Activated effector memory CD4-positive, alpha-beta T cell treated with Interleukin-2 at 50 U/mL for 16 hours (primary cell): ENCODE results near the gene CNGA2.
"Not testable (repeated sequence)": the region's sequence is repeated elsewhere in the genome, so short reads cannot be mapped to it uniquely, and the experiment has no call there.

Source experiments
- DNase-seq: peaks from one replicate; pipeline ENCODE4 v3.0.0-alpha.2; 2020

CNGA2 gene

DNA sequence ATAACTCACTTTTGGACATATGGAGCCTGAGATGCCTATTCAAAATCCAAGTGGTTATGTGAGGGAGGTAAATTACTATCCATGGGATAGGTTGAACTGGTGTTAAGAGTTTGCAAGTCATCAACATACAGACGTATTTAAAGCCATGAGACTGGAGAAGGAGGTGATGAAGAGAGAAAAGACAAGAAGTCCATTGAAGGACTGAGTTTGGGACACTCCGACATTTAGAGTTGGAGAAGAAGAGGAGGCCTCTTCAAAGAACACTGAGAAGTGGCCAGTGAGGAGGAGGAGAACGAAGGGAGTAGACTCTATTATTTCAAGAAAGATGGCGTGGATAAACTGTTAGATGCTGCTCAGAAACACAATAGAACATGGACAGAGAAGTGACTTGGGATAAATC lies at the start of gene CNGA2:
Gene CNGA2 (plus strand): TSS at position 301 of the 400 bp plus-strand sequence. CDS start 3,738 bp downstream, outside the sequence.
- DNase-seq: no peak

DNA sequence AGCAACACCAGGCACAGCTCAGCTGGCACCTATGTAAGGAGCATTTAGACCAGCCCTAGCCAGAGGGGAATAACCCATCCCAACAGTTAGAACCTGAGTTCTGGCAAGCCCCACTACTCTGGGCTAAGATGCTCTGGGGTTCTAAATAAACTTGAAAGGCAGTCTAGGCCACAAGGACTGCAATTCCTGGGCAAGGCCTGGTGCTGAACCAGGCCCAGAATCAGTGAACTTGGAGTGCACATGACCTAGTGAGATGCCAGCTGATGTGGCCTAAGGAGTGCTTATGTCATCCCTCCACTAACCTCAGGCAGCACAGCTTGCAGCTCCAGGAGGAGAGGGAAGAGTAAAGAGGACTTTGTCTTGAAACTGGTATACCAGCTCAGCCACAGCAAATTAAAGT lies 46.9 kb upstream of the CNGA2 start:
- no peak for DNase-seq

DNA sequence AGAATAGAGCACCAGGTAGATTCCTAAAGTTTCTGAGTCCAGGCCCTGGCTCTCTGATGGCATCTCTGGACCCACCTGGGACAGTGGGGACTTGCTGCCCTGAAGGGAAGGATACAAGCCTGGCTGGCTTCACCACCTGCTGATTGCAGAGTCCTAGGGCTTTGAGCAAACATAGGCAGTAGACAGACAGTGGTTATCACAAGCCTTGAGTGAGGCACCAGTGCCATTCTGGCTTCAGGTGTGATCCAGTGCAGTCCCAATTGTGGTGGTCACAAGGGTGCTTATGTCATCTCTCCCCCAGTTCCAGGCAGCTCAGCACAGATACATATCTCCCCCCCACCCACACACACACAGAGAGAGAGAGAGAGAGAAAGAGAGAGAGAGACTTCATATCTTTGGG lies 45.9 kb upstream of the CNGA2 start:
- no peak for DNase-seq

DNA sequence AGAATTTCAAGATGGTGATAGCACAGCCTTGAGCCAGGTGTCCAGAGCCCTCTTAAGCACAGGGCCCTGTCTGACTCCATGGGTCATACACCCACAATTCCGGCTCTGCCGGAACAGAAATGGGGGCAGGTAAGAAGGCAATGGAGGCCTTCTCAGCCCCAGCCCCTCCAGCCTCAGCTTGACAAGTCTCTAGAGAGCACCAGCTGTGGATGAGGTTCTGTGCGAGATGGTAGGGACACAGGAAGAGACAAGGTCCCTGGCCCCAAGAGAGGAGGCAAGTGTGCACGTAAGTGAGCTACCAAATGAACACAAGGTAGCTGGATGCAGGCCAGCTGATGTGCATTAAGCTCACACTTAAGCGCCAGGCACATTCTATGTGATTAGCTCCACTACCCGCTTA lies 41.7 kb upstream of the CNGA2 start:
- DNase-seq: no peak

DNA sequence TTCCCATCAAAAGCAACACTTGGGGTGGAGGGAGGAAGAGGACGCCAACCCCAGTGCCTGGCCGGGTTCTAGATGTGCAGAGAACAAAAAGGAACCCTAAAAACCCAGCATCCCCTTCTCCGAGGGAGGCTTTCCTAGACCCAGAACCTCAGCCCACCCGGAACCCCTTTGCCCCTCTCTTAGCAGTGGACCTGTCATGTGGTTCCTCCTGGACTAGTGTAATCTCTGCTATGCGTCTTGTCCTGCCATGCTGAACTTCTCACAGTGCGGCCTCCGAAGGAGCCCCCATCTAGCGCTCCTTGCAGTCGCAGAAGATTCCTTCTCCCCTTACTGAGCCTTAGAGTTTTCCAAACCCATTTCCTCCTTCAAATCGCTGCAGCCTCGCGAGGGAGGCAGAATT lies 40.4 kb upstream of the CNGA2 start:
- DNase-seq: no peak

DNA sequence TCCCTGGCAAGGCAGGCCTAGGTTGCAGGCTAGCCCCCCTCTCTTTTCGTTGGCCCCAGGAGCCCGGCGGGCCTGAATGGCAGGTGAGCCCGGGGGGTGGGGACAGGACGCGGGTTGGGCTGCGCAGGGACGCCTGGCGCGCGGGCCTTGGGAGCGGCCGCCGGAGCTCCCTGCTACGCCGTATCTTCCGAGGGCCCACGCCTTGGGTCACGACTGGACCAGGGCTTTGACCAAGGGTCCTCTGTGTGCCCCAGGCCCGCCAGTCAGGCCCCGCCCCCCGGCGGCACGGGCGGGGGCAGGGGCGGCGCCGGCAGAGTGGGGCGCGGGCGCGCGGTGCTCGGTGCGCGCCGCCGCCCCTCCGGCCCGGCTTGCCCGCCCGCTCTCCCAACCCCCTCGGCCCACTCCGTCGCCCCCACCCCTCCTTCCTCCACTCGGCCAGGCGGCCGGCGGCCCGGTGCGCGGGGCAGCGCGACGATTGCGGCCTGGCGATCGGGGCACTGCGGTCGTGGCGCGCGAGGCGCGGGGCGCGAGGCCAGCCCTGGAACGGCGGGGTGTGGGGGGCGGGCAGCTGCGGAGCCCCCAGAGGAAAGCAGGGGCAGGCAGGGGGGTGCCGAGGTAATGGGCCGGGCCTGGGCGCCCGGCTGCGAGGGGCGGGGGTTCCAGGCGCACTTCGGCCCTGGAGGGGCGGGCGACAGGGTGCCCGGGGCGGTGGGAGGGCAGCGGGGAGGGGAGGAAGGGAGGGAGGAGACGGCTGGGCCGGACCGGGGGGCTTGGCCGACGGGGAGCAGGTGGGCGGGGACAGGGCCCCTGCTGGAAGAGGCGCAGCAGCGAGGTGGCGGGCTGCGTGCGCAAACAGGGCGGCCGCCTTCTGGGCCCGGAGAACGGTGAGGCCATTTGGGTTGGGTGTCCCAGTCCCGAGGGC lies 39.6 kb upstream of the CNGA2 start, which contains the start of gene PRRG3:
Gene PRRG3 (plus strand): TSS at position 798 of the 922 bp plus-strand sequence. CDS start 3,357 bp downstream, outside the sequence.
- DNase-seq: no peak

DNA sequence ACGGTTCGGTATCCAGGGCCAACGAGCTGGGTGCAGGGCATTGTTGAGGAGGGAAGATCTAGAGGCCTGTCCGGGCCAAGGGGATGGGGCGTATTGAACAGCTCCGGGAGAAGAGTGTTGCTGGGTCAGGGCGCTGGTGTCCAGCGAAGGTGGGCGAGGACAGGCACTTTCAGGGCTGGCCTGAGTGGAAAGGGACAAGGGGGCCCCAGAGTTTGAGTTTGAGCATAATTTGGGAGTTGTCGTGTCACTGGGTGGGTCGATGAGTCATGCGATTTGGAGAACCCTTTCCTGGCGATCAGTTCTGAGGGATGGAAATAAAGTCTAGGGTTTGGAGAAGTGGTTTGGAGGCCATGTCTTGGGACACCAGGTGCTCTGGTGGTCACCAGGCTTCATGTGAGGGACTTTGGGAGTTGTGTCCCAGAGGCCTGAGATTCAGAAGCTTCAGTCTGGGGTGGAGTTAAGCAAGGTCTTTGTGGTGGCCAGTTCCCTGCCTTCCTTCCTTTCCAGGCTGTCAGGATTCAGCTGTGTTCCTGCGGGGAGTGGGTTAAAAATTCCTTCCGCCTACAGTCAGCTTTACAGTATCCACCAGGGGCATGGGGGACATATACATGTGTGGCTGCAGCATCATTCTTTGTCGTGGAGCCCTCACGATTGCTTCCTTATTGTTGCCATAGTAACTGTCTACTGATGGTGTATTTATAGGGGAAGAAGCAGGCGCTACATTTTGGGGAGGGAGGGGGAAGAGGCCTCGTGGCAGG lies 38.8 kb upstream of the CNGA2 start:
- DNase-seq: no peak

DNA sequence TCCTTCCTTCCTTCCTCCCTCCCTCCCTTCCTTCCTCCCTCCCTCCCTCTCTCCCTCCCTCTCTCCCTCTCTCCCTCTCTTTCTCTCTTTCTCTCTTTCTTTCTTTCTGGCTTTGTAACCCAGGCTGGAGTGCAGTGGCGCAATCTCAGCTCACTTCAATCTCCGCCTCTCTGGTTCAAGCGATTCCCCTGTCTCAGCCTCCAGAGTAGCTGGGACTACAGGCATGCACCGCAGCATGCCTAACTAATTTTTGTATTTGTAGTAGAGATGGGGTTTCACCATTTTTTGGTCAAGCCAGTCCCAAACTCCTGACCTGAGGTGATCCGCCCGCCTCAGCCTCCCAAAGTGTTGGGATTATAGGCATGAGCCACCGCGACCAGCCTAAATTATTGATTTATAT lies 37.5 kb upstream of the CNGA2 start:
- not testable (repeated sequence) for DNase-seq

DNA sequence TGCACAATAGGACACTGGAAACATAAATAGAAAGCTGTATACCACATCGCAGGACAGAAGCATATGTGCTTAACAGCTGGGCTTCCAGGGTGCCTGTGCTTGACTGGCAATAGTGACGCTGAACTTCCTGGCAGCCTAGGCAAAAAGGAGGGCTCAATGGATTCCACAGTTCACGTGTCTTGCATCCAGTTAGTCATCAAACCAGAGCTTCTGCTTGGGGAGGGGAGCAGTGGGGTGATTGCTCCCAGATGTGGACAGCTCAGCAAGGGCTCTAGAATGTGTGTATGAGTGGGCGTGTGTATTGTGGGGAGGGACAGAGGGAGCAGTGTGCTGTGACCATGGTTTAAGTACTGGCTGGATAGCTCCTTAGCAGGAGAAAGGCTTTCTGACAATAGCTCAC lies 37.0 kb upstream of the CNGA2 start:
- DNase-seq: no peak

DNA sequence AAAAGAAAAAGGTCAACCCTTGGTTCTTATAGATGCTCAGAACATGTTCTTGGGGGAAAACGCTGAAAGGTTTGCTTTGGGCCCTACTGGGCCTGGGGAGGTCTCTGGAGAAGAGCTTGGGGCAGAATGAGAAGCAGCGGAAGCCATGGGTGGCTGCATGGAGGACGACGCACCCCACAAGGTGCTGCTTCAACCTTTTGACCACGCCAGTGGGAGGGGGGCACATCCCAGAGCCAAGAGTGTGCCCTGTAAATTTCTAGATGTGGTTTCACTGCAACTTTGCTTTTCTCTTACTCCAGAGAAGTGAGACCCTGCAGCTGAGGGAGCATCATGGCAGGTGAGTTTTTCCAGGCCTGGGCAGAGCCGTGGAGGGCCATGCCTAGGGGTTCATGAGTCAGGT lies 36.1 kb upstream of the CNGA2 start:
- no peak for DNase-seq

DNA sequence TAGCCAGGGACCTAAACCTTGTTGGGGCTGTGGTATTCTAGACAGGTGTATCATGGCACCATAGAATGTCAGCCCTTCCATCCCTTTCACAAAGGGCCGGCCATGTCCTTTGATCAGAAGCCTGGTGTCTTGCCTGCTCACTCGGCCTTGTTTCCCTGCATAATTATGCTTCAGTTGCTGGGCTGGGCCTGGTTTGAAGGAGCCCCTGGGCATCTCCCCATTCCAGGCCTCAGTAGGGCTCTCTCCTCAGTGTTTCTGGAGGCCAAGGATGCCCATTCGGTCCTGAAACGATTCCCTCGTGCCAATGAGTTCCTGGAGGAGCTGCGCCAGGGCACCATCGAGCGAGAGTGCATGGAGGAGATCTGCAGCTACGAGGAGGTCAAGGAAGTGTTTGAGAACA lies 34.8 kb upstream of the CNGA2 start:
- DNase-seq: no peak

DNA sequence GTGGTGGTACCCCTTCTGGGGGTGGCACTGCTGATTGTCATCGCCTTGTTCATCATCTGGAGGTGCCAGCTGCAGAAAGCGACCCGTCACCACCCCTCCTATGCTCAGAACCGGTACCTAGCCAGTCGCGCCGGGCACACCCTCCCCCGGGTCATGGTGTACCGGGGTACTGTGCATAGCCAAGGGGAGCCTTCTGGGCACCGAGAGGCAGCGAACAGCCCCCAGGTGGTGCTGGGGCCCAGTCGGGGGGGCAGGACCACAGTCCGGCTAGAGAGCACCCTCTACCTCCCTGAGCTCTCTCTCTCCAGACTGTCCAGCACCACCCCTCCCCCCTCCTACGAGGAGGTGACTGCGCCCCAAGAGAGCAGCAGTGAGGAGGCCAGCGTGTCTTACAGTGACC lies 34.0 kb upstream of the CNGA2 start:
- no peak for DNase-seq

DNA sequence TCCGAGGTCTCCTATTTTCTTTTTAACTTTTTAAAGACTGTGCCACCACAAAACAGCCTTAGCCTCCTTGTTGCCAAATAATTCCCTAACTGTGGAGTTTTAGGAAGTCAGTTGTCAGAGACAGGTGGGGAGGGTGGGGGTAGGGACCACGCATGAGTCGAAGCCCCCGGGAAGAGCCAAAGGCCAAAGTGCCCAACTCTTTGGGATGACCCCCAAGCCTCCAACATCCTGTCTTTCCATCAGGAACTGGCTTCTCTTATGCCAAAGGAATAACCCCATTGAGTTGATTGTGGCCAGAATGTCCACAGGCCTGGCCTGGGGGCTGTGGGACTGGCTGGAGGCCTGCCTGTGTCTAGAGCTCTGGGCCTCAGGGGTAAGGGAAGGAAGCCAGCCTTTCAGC lies 33.5 kb upstream of the CNGA2 start:
- DNase-seq: no peak

DNA sequence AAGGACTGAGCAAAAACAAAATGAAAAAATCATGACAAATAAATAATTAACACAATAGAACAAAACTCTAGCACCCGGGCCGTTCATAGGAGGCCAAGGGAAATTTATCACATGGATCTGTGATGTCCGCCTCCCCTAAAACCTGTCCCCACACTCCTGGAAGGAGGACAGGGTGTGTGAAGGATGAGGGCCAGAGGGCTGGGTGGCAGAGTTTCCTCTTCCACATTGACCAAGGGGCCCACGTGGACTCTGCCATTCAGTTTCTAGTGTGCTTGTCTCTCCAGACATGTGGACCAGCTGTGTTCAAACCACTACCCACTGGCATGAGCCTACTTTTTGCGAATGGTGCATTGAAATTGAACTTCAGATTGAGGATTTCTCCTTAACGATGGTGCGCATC lies 33.0 kb upstream of the CNGA2 start:
- no peak for DNase-seq

DNA sequence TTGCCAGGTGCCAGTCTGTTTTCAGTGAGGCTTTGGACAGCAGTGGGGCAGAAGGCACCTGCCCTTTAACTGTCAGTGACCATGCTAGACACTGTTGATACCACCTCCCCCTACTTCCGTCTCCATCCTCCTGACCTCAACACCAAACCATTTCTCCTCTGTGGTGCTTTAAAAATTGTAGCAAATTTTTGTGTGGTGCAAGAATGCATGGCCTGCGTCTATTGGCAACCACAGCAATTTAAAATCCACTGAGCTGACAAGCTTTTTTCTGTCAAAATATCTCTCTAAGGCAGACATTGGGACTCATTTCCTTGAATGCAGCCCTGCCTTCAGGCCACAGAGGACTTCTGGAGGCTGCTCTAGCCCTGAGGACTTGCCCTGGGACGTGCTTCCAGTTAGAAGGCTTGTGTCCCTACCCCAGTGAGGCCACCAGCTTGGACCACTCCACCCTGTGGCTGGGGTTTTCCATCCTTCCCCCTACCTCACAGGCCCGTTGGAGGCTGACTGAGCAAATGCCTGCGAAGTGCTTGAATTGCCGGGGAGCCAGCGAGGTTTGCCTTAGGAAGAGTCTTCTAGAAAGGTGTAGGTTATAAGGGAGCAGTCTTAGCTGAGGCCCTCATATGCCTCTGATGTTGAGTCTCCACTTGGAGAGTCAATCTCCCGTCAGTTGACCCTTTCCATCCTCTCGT lies 32.4 kb upstream of the CNGA2 start:
- DNase-seq: no peak

DNA sequence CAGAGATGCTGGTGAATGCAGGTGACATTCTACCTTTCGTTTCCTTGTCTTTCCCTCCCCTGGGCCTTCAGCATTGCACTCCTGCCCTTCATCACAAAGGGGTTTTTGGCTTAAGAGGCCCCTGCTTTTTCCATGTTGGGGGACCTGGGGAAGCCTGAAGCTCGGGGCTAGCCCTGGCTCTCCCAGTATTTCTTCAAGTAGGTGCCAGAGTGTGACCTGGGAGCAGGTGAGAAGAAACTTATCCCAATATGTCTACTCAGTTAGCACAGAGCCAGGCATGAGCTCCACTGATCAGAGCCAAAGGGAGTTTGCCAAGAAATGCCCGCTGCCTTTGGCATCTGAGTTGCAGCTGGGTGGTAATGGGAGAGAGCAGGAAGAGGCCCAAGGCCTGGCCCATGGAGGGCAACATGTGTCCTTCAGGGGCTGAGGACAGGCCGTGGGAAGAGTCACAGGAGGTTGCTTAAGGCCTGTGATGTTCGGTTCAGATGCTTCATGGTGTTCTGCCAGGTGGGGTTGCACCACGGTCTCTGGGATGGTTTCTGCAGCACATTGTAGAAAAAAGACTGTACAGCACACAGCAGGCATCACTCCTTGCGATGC lies 31.7 kb upstream of the CNGA2 start:
- no peak for DNase-seq

DNA sequence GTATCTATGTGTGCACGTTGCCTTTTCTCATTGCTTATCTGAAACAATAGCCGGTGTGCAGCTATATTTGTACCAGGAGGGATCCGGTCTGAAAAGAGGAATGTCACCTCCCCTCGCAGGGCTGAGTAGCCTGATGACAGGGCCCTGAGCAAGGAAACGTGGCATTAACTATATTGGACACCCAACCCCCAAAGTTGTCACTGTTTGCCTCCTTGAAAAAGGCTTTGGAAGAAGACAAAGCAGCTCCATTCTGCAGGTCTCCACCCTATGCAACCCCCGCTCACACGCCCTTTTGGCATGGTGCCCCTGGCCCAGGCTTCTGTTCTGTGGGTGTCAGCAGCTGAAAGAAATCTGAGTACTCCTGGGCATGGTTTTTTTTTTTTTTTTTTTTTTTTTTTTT lies 31.1 kb upstream of the CNGA2 start:
- DNase-seq: no peak

DNA sequence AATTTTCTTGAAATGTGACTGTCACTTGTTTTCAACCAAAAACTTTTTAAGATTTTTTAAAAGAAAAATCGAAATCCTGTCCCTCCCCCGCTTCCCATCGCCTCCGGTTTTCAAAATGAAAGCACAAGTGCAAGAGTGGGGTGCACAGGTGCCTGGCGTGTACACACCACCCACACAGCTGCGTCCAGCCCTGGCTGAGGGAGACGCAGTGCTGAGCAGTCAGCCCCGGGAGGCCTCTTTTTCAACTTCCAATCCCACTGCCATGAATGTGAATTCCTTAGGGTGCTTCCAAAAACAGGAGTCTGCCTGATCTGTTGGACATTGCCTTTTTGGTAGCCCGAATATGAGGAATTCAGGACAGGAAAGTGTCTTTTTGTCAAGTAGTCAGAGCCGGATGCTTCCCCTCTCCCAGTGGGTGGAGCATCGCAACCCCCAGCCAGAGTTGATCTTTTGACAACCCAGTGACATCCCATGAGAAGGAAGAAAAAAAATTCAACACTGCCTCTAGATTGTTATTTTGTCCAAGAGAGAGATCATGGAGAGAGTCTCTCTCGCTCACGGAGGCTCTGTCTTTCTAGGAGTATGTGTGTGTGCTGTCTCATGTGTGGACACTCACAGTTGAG lies 30.4 kb upstream of the CNGA2 start:
- no peak for DNase-seq

DNA sequence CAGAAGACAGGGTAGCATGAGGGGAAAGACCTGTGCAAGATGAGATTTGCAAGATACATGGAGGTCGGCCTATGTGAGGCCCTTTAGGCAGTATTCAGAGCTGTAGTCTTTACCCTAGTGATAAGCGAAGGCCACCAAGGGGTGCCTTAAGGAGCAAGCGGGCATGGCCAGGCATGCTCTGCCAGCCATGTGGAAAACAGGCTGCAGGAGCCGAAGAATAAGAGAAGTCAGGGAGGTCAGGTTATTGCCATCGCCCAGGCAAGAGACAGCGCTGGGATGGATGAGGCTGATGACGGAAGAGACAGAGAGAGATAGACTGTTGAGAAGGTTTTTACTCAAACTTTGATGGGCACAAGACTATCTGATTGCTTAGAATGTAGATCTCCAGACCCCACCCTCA lies 25.7 kb upstream of the CNGA2 start:
- DNase-seq: no peak

DNA sequence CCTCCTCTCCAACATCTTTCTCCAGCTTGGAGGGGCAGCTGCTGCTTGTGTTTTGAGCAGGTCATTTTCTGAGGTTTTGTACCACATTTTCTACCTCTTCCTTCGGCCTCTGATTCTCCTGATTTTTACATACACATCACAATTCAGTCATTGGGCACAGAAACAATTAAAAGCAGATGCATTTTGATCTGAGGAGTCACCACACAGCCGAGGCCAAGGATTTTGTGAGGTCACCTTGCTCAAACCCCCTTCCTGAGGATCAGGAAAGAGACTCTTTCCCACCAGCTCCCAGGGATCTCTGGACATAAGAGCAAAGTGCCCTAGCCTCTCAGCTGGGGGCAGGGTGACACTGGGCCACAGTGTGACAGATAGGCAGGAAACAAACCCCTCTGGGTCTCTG lies 24.1 kb upstream of the CNGA2 start:
- DNase-seq: no peak

DNA sequence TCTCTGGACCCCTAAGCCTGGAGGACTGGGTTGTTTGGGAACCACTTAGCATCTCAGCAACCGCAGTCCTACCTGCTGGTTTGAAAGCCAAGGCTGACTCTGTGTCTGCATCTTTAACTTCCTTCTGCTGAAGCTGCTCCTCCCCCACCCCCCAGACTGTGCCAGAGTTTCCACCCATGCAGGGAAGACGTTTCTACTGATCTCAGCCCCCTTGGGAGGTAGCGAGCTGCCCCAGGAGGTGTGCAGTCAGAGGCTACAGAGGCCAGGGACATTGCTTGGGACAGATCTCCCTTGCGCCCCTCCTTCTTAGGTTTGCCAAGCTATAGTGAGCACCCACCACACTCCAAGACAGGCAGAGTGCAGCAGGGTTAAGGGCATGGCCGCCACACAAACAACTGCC lies 23.4 kb upstream of the CNGA2 start:
- DNase-seq: no peak

DNA sequence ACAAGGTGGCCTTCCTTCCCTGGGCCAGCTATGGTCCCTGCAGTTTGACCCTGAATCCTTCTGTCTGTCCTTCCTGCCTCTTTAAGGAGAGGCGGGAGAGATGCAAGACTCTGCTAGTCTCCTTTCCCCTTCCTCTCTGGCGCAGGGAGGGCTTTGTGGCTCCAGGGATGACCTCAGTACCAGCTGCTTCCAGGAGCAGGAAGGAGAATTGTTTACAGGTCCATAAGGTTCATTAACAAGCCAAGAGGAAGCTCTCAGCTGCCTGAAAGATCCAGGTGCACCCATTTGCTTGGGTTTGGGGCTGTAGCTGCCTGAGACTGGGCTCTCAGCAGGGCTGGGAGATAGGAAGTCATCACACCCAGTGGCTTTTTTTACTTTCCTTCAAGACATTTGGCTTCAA lies 22.8 kb upstream of the CNGA2 start:
- DNase-seq: no peak

DNA sequence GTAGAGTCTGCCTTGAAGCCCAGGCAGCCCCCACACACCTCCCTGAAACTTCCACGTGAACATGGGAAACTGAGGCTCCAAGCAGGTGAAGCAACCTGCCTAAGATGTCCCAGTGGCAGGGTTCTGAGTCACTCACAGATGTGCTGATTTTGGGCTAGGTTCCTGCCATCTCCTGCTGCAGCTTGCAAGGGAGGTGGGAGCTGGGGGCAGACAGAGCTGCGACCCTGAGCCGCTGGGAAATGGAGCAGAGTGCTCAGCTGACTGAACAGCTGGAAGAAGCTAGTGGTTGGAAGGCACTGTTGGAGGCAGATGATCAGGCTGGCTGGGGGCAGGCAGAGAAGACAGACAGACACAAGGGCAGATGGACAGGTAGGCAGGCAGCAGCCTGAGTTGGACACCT lies 22.3 kb upstream of the CNGA2 start:
- DNase-seq: no peak
